ENCODE measurements around the gene SH3YL1.

Gene SH3YL1

DNA sequence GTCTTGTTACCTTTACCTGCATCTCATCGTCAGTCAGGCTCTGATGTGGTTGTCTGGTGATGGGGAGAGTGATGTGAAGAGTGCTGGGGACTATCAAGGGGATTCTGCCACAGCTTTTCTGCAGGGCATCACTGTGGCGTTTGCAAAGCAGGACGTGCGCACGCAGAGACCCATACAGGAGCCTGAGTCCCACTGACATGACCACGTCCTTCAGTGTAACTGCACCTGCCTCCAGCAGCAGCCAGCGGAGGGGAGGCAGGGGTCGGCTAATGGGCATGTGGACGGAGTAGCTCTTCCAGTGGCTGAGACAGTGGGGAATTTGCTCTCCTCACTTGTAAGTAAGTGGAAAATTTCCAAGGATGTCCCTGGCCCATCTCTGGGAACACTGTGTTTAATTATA is 17.5 kb upstream of the SH3YL1 start:
- no peak for DNase-seq

DNA sequence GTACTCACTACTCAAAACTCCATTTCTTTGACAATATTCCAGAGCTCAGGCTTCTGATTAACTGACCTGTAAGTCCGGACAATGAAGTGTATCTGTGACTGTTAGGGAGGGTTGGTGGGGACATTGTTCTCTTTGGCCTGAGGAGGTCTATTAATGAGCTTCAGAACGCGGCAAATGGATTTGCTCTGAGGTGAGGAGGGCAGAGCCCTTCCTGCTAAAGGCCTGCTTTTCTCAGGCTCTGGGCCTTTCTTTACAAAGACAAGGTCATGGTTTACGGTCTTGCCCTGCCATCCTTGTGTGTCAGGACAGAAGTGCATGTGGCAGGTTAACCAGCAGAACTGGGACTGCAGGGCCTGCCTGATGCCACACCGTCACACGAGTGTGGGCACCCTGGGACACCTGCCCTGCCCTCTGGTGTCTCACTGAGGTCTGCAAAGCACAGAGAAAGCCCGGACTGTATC is 16.8 kb upstream of the SH3YL1 start:
- no peak for DNase-seq

DNA sequence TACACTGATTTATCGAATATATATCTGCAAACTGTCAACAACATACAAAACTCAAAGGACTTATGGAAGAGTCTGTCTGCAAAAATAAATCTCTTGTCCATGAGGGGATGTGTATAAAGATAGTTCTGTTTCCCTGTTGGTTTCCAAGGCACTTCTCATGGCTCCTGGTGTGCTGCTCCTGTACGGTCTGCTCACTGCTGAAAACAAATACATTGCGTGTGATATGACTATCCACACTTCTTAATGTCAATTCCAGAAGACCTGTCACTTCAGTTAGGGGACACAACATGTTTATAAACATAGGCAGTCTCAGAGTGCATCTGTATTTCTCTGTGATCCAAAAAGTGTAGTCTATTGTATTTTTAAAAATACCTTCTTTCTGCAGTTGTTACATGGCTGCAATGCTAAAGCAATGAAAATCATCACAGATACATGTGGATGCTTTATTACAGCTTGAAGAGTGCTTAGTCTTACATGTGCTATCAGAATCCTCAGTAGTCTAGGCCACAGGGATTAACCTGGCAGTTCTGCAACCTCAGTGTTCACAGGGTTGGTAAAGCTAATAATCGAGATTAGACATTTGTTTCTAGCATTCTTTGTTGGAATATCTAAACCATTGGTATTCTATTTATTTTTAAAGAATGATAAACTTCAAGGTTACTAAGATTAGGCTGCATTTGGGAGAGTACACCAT is 16.3 kb upstream of the SH3YL1 start:
- no peak for DNase-seq

DNA sequence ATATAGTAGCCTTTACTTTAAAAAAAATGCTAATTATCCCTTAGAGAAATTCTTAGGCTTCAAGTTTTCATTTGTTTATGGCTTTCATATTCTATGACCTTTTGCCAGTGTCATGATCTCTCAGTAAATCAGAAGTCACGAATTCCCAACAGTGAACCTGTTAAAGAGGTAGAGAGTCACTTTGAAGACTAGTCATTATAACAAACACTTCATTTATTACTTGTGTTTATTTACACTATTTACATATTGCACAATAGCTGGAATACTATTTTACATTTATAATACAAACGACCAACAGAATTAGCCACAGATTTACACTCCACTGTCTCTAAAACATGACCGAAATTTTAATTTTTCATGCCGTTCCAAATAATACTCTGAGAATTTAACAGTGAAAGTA is 15.5 kb upstream of the SH3YL1 start:
- DNase-seq, result no peak

DNA sequence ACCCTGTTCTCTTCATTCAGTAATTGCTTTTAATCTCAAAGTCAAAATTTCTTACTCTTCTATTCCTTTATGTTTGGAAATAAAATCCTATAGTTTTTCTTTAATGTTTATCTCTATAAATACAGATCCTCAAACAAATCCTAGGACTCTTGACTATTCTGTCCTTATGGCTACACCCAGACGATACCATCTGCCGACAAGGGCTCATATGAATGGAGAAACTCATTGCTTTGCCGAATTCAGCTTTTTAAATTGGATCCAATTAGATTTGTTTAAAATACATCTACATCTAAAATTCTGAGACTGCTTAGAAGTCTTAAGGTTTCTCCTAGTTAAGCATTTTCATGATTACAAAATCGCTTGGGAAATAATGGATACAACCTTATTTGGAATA is 15.1 kb upstream of the SH3YL1 start:
- no peak for DNase-seq

DNA sequence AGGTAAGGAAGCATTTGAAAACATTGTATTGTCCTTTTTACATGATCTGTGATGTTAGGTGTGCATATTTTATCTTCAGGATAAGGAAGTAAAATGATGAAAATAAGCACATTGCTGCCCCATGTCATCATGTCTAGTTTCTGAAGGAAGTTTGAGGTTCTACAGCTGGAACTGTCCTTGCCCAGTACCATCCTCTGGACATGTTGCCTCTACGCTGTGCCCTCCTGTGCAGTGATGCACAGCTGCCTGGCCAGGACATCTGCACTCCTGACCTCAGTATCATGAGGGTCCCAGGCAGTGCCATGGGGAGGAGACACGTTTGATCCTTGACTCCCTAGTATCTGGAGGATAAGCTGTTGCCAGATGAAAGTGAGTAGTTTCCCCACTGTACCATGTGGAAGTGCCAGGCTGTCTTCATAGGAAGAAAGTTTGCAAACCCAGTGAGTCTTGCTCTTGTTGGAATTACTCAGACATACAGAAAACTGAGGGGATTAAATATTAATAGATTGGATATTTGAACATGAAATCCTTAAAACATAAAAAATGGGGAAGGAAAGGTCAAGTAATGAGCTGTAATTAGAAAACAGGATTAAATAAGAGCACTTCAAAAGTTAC is 14.6 kb upstream of the SH3YL1 start:
- DNase-seq, result no peak

DNA sequence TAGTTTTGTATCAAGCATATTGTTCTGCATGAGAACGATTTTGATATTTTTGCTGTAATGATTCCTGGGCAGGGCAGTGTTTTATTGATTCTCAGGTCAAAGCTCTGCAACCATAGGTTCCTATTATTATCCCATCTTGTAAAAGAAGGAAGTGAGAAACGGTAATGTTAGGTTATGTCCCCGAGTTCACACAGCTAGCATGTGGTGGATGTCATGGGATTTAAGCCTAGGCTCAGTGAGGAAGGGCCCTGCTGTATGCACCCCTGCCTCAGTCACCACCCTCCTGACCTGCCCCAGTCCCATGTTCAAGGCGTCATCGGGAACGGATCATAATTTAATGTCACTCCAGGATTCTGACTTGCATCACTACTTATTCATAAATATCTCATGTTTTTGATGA is 11.6 kb upstream of the SH3YL1 start:
- no peak for DNase-seq

DNA sequence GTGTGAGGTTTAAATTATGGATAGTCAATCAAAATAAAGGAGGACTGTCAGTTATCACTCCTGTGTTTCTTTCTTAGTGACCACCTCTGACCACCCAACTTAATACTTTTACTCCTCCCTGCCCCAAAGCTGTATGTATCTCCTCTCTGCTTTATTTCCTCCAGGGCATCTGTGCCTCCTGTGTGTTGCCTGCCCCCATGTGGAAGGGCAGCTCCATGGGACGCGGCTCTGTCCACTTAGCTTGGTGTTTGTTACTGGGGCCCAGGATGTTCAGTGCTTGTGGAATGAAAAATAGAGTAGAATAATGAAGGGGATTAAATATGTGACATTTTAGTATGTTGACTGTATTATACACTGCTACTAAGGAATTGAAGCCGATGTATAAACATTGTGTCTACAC is 10.7 kb upstream of the SH3YL1 start:
- DNase-seq, result no peak

DNA sequence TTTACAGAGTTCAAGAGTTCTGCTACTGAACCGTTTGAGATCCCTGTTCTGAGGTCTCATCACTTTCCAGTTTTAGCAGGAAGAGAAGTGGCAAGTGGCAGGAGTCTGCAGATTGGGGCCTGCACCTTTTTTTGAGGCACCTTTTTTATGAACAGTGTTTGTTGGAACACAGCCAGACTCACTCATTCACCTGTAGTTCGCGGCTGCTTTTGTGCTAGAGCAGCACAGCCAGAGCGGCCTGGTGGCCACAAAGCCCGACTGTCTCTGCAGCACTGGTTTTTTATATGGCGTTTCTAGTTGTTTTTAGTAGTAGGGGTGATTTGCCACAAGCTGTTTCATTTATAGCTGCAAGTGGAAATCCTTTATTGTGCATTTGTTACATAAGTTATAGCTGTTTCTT is 9.5 kb upstream of the SH3YL1 start:
- DNase-seq, result no peak

DNA sequence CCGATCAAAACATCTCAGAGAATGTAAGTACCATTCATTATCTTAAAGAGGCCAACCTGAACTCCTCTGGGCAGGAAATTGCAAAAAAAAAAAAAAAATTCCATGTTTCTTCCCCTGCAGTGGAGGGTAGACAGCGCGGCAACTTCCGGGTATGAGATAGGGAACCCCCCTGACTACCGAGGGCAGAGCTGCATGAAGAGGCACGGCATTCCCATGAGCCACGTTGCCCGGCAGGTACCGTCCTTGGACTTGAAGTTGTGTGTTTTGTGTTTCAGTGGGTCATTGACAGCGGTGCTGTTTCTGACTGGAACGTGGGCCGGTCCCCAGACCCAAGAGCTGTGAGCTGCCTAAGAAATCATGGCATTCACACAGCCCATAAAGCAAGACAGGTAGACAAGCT is 8.1 kb upstream of the SH3YL1 start:
- DNase-seq, result no peak

DNA sequence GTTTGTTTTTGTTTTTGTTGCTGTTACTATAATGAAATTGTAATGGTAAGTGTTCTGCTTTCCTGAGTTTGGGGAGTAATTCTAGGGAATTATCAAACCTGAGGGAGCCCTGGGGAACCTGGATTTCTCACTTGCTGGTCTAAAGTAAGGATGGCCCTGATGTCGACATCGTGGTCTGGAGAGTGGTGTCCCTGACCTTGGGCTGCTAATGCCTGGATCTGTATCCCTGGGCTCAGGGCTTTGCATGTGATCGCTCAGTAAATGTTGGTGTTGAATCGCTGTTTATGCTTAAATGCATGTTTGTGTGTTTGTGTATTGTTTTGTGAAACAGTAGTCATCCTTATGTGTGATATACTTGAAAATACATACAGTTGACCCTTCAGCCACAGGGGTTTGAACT is 7.0 kb upstream of the SH3YL1 start:
- DNase-seq, result no peak

DNA sequence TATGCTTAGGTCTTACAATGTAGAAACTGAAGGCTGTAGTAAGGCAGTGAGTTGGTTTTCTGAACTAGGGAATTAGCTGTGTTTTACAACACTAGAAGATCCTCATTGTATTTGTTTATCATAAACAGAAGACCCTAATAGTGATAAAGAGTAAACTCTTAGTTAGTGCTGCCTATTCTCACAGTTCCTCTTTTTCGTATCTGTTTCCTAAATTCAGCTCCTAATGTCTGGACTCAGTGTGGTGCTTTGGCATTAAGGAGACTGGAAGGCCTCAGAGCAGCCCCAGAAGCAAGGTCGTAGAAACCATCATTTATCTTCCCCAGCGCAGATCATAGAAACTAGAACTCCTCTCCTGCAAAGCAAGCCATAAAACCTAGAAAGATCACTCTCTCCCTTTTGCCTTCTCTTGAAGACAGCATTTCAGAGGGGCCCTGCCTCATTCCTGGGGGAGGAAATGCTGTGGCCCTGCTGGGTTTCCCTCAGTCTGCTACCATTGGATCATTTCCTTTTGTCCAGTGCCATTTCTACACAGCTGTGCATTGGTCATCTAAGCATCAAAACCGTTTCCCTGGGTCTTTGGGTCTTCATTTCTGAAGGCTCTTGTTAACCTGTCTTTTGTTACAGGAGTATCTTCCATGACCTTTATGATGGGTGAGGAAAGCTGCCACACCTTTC is 5.7 kb upstream of the SH3YL1 start:
- DNase-seq, result no peak

DNA sequence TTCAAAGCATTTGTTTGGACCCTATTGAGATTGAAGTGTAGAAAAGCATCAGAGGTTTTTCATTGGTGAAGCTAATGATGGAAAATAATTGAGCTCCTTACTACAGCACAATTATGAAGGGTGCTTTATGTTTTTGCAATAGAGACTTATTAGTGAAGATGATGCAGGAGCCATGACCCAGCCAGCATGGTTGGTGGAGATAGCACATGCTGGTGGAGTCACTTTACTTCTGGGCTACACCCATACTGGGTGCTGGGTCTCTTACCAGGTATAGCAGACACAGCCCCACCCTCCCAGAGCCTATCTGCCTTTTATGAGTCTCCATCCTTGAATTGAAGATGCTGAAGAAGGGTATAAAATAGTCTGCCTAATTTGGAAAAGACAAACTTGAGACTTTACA is 4.5 kb upstream of the SH3YL1 start:
- no peak for DNase-seq

DNA sequence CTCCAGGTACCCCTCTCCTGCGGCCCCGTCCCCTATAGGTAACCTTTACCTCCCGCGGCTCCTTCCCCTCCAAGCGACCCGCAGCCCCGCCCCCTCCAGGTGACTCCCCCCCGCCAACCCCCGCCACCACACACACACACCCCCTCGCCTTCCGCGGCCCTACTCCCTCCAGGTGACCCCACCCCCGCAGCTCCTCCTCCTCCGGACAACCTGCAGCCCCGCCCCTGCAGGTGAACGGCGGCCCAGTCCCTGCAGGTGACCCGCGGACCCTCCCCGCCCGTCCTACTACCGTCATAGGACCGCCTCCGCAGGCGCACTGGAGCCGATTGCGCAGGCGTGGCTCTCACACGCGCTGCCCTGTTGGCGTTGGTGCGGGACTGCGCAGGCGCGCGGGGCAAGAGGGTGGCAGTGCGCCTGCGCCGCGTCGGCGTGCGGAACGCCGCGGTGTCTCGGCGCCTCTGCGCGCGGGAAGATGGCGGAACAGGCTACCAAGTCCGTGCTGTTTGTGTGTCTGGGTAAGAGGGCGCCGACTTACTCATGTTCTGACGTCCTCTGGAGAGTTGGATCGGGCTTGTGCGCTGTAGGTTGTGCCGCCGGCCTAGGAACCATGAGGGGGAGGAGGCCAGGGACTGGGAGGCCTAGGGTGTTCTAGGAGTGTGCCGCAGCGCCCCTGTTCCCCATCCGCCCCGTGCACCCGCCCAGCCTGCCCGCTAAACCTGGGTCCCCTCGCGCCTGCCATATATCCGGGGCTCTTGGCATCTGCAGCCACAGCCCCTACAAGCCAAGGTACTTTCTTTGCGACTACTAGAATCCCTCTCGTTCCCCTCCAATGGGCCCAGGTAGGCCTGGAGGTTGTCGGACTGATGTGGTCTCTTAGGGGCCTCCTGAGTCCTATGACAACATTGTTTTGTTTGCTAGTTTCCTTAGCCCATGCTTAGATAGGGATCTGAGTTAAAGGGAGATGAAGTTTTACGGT is 949 bp upstream of the SH3YL1 start, which contains the start of gene ACP1:
TSS of gene ACP1 (plus strand) at position 455 of the 976 bp plus-strand sequence. CDS start at position 473, 18 bp downstream.
- peak; percentile 96 for DNase-seq

DNA sequence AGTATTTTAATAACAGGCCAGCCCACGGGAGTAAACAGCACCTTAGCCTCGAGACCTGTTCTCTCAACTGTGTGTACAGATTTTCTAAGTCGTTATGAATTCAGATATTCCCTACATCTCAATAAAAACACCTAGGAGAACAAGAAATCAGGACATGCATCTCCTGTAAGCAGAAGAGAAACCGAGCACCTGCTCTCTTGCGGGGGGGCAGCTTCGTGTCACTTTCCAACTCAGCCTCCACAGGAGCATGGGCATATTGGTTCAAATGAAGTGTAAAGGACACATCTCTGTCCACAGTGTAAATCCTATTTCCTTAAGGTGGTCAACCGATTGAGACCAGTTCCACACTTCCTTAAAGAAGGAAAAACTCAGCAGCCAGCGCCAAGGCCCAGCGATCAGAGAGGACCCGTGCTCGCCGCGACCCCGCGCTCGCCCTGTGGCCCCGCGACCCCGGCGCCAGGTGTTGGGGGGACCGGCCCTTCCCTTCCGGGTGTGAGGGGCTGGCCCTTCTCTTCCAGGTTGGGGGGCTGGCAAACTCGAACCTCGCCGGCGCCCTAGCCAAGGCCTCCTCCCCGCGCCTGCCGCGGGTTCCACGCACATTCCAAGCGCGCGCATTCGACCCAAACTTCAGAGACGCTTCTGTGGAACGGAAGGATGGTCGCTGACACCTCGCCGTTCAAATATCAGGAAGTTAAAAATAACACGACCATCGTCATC is 652 bp downstream of the SH3YL1 start:
- DNase-seq, result no peak

DNA sequence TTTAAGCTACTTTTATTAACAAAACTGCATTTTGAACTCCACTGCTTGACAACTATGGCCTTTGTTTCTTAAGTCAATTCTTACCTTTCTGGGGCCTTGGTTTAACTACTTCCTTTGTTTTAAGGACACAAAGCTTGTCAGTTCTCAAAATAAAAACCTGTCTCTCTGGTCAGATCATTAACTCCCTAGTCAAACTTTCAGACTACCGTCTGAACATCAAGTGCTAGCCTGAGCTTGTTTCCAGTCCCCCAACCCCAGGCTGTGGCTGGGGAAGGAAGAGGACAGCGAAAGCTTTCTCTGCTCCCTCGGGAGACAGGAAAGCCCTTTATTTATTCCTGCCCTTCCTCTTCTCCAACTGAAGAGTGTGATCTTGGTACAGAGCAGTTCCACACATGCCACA is 1.7 kb downstream of the SH3YL1 start:
- DNase-seq, result no peak

DNA sequence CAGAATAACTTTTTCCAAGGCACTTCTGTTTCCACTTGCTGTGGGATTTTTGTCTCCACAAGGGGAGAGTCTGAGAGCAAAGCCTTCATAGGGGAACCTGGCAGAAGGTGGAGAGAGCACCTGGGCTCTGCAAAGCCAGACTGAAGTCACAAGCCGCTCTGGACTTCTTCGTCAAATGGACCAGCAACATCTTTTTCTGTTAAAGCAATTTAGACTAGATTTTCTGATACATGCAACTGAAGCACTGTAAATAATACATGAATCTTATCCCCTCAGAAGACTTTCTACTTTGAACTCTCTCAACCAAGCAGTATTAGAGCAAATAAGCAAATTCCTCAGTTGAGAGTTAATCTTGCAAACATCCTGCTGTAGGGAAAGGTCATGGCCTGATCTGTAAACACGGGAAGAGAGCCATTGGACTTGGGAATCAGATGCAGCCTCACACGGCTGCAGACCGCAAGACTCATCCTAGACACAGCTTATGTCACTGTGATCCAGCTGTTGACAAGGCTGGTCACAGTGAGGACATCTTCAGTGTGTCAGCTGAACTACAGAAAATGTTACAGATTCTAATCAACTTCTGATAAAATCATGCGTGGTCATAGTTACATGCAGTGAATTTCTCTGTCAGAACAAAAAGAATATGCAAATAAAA is 3.2 kb downstream of the SH3YL1 start:
- no peak for DNase-seq

DNA sequence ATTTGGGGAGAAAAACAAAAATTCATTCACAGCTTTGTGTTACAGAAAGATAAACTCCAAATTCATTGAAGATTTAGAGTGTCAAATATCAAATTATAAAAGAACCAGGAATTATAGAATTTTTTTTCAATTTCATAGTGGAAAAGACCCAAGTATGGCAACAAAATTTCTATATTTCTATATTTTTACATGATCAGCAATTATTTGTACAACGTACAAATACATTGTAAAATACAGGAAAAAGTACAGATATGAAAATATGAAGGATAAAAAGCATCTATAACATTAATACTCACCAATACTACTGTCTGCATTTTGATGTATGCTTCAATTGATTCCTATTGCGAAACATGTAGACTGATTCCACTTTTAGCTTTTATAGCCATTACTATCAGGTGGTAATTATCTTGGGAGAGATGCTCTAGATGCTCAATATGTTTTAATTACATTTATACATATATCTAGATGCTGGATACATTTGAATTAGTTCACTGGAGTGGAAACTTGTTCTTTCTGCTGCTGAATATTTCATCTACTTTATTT is 4.0 kb downstream of the SH3YL1 start:
- DNase-seq, result no peak

DNA sequence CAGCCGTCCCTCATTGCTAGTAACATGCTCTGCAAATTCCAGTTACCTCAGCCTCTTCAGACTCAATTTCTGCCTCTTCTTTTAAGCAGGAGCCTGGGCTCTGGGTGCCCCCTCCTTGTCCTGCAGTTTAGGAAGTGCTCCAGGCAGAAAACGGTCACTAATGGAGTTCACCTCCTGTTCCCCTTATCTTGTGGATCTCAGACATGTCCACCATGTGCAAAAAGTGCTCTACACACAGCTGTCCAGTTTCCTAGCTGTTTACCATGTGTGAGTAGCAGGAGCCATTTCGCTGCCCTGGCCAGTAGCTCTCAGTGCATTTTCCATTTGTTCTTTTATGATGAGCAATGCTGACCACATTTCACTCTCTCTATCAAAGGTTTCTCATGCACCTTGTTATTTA is 4.9 kb downstream of the SH3YL1 start:
- DNase-seq, result no peak

DNA sequence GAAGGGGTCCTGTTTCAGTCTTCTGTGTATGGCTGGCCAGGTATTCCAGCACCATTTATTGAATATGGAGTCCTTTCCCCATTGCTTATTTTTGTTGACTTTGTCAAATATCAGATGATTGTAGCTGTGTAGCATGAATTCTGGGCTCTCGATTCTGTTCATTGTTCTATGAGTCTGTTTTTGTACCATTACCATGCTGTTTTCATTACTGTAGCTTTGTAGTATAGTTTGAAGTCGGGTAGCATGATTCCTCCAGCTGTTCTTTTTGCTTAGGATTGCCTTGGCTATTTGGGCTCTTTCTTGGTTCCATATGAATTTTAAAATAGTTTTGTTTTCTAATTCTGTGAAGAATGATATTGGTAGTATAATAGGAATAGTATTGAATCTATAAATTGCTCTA is 6.0 kb downstream of the SH3YL1 start:
- no peak for DNase-seq

DNA sequence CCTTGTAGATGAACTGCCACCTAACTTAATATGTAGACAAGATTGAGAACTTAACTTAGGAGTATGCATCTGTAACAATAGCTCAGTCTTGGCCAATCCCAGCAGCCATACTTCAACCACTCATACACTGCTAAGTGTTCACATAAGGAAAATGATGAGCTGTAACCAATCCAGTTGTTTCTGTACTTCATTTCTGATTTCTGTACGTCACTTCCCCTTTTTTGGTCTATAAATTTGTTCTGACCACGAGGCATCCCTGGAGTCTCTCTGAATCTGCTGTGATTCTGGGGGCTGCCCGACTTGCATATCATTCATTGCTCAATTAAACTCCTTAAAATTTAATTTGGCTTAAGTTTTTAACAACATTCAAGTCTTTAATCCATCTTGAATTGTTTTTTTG is 6.4 kb downstream of the SH3YL1 start:
- DNase-seq, result no peak

DNA sequence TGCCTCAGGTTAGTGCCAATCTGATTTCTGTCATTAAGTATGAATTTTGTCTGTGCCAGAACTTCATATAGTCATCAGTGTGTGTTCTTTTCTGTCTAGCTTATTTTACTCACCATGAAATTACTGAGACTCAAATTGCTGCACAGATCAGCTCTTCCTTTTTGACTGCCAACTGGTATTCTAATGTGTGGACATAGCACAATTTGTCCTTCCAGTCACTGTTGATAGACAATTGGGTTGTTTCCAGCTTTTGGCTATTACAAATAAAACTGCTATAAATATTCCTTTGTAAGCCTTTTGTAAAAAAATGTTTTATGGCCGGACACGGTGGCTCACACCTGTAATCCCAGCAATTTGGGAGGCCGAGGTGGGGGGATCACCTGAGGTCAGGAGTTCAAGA is 7.7 kb downstream of the SH3YL1 start:
- no peak for DNase-seq

Data from GDM1 (cell line).